Lung (tissue), 12 donors: ENCODE results near the gene GABARAP. TPM values are rescaled to one million over a fixed set of nuclear protein-coding genes. Genes with fewer than 3 reads are reported as not detected.

ENCODE experiments used
- ATAC-seq: fragments of 200-7000 bp; cut with Tn5 transposase; one replicate; pipeline ENCODE4 v1.9.1; 2020; ENCODE audit warnings: moderate number of reproducible peaks; ENCODE audit not compliant: insufficient read depth, low FRiP score
- DNase-seq, 3 donors: peaks; one replicate each; pipeline ENCODE4 v3.0.0-alpha.2; 2013 to 2017
- H3K27ac ChIP-seq, 2 donors: one replicate each; pipeline ENCODE4 v1.5.1; 2013; ENCODE audit warnings: mild to moderate bottlenecking in 2 of 2, moderate library complexity in 2 of 2, control low read depth in 1 of 2, inconsistent platforms in 1 of 2, low read depth in 1 of 2, low read length in 1 of 2
- H3K27me3 ChIP-seq, 3 donors: one replicate each; pipeline ENCODE4 v1.5.1; 2013; ENCODE audit warnings: low read length in 2 of 3; ENCODE audit not compliant: control insufficient read depth in 3 of 3, insufficient read depth in 3 of 3
- H3K36me3 ChIP-seq, 4 donors: one replicate each; pipeline ENCODE4 v1.5.1; 2013; ENCODE audit warnings: low read length in 4 of 4, mild to moderate bottlenecking in 1 of 4, moderate library complexity in 1 of 4; ENCODE audit not compliant: control insufficient read depth in 4 of 4, insufficient read depth in 4 of 4
- H3K4me1 ChIP-seq, 5 donors: one replicate each; pipeline ENCODE4 v1.5.1; 2013; ENCODE audit warnings: low read length in 5 of 5, mild to moderate bottlenecking in 2 of 5, moderate library complexity in 1 of 5; ENCODE audit not compliant: control insufficient read depth in 5 of 5, insufficient read depth in 5 of 5
- H3K4me3 ChIP-seq: one replicate; pipeline ENCODE4 v1.5.1; 2013; ENCODE audit warnings: mild to moderate bottlenecking, control low read depth, moderate library complexity
- H3K9ac ChIP-seq, 2 donors: one replicate each; pipeline ENCODE4 v1.5.1; 2013; ENCODE audit warnings: low read length in 2 of 2, control low read depth in 1 of 2; ENCODE audit not compliant: insufficient read depth in 1 of 2
- H3K9me3 ChIP-seq, 4 donors: one replicate each; pipeline ENCODE4 v1.5.1; 2013; ENCODE audit warnings: low read length in 3 of 4, mild to moderate bottlenecking in 1 of 4, moderate library complexity in 1 of 4; ENCODE audit not compliant: control insufficient read depth in 4 of 4, insufficient read depth in 3 of 4
- WGBS, 2 donors: extraction: QIAGEN DNeasy Blood & Tissue Kit; methylation state at CpG; one replicate each; pipeline ENCODE4 v1.1.7; 2013; 5-methylcytosine and 5-hydroxymethylcytosine counted together
- polyA plus RNA-seq, 2 donors: library from polyadenylated mRNA; stranded (reverse); fragments of 200-250 nt; gene quantifications; one replicate each; pipeline ENCODE4 v1.2.1, GENCODE V29; 2013
- total RNA-seq, 2 donors: library from RNA; depleted of rRNA in 1 of 2; stranded (reverse); fragments of >200 nt in 1 of 2; gene quantifications; one replicate each; pipeline ENCODE4 v1.2.1, GENCODE V29; 2014 to 2021
- TF ChIP-seq, protein P1 (sequence below): IDR thresholded peaks from 2 replicates; pipeline ENCODE4 v1.5.1; 2012; ENCODE audit warnings: mild to moderate bottlenecking; ENCODE audit errors: control extremely low read depth, extremely low read depth
- donor health status: control.
- donor health status: control.
- donor health status: Bipolar disorder and iron deficiency.
- donor health status: healthy.
- donor health status: DM: yes; HTN: yes; CAD: no.

The GABARAP gene
- total and polyA plus RNA-seq, 4 donors = 315 to 1,149 (median 685) TPM

- H3K27me3 ChIP-seq = peaks cover 0 to 8% (median 0%) of the 10 kb centered on the region in 3 donors
- peaks cover 0 to 21% (median 4%) of the 10 kb centered on the region in 5 donors for H3K4me1 ChIP-seq
- peak within 1 kb of the TSS; percentile 86 to 88 for H3K27ac ChIP-seq
- ATAC-seq (peak; percentile 91), DNase-seq (peak; percentile 93 to 94 (median 94))
- H3K9ac ChIP-seq = no peak within 1 kb of the TSS
- TF ChIP-seq, protein P1, sequence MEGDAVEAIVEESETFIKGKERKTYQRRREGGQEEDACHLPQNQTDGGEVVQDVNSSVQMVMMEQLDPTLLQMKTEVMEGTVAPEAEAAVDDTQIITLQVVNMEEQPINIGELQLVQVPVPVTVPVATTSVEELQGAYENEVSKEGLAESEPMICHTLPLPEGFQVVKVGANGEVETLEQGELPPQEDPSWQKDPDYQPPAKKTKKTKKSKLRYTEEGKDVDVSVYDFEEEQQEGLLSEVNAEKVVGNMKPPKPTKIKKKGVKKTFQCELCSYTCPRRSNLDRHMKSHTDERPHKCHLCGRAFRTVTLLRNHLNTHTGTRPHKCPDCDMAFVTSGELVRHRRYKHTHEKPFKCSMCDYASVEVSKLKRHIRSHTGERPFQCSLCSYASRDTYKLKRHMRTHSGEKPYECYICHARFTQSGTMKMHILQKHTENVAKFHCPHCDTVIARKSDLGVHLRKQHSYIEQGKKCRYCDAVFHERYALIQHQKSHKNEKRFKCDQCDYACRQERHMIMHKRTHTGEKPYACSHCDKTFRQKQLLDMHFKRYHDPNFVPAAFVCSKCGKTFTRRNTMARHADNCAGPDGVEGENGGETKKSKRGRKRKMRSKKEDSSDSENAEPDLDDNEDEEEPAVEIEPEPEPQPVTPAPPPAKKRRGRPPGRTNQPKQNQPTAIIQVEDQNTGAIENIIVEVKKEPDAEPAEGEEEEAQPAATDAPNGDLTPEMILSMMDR = no peak
- no peaks in the 10 kb centered on the region for H3K9me3 ChIP-seq
- H3K36me3 ChIP-seq = no peaks in the 10 kb centered on the region
- 1% methylated on average over 56 to 71 of the region's 71 CpGs for WGBS, 2 donors
- peak within 1 kb of the TSS; percentile 27 for H3K4me3 ChIP-seq
Measured at GRCh38 chr17:7281074-7281952, 39.1 kb upstream of the GABARAP start, which contains the start of gene SLC2A4. Gene SLC2A4, plus strand, starts transcription at chr17:7281718. Its CDS starts 217 bp downstream, at chr17:7281935.

GRCh38 chr17:7280519-7281073, 38.3 kb upstream of the GABARAP start:
- 1% methylated on average over 29 of the region's 29 CpGs for WGBS, 2 donors
- H3K9me3 ChIP-seq = no peaks in the 10 kb centered on the region
- H3K4me3 ChIP-seq = peak overlapping the region; percentile 27
- H3K9ac ChIP-seq = no peak overlapping the region
- peaks cover 0 to 21% (median 4%) of the 10 kb centered on the region in 5 donors for H3K4me1 ChIP-seq
- H3K27ac ChIP-seq = peak overlapping the region; percentile 86 to 88
- DNase-seq (peak; percentile 86 to 87 (median 87)), ATAC-seq (peak; percentile 85)
- H3K36me3 ChIP-seq = no peaks in the 10 kb centered on the region
- peaks cover 0 to 8% (median 0%) of the 10 kb centered on the region in 3 donors for H3K27me3 ChIP-seq
- TF ChIP-seq, protein P1 = peak; percentile 96

DNA sequence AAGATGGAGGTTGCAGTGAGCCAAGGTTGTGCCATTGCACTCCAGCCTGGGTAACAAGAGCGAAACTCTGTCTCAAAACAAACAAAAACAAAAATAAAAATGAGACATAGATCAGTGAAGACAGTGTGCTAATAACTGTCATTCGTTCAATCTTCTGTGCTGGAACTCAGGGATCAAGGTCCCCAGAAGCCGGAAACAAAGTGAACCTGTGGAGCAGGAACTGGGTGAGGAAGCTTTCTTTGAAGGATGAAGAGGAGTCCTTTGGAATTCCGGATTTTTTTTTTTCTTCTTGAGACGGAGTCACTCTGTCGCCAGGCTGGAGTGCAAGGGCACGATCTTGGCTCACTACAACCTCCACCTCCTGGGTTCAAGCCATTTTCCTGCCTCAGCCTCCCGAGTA, 37.2 kb upstream of the GABARAP start:
- WGBS, 2 donors = 89 to 92% methylated on average over 8 of the region's 8 CpGs
- H3K4me1 ChIP-seq = peaks cover 0 to 21% (median 4%) of the 10 kb centered on the region in 5 donors
- DNase-seq (no peak), ATAC-seq (no peak)
- no peak overlapping the region for H3K9ac ChIP-seq
- H3K4me3 ChIP-seq = no peak overlapping the region
- no peak overlapping the region for H3K27ac ChIP-seq
- TF ChIP-seq, protein P1 = no peak
- no peaks in the 10 kb centered on the region for H3K9me3 ChIP-seq
- H3K36me3 ChIP-seq = no peaks in the 10 kb centered on the region
- peaks cover 0 to 8% (median 0%) of the 10 kb centered on the region in 3 donors for H3K27me3 ChIP-seq
